Kidney (tissue), 14 donors: ENCODE measurements around the gene PJVK. TPM values are rescaled to one million over a fixed set of nuclear protein-coding genes. Genes with fewer than 3 reads are reported as not detected.
"Not testable (repeated sequence)": the region's sequence is repeated elsewhere in the genome, so short reads cannot be mapped to it uniquely, and the experiment has no call there.

Experiments used
- DNase-seq, 5 donors: peaks; one replicate each; pipeline ENCODE4 v3.0.0-alpha.2; 2013 to 2020
- FAIRE-seq: peaks from 2 replicates; lab custom pipeline; 2012; peaks lifted over from hg19 to GRCh38; lab: Jason Lieb, UNC
- H3K27ac ChIP-seq, 2 donors: one replicate each; pipeline ENCODE4 v1.7.0; 2013; ENCODE audit warnings: low read depth in 2 of 2, low read length in 2 of 2, inconsistent platforms in 1 of 2
- H3K27me3 ChIP-seq: one replicate; pipeline ENCODE4 v1.7.1; 2013; ENCODE audit warnings: low read length, inconsistent platforms; ENCODE audit not compliant: control insufficient read depth, insufficient read depth
- H3K36me3 ChIP-seq, 3 donors: one replicate each; pipeline versions ENCODE4 v1.7.0 to v1.7.1; 2013; ENCODE audit warnings: low read length in 3 of 3, control low read depth in 1 of 3, inconsistent platforms in 1 of 3; ENCODE audit not compliant: insufficient read depth in 3 of 3, control insufficient read depth in 2 of 3
- H3K4me1 ChIP-seq, 3 donors: one replicate each; pipeline versions ENCODE4 v1.7.0 to v1.7.1; 2013; ENCODE audit warnings: low read length in 3 of 3, inconsistent platforms in 1 of 3, low read depth in 1 of 3; ENCODE audit not compliant: control insufficient read depth in 2 of 3, insufficient read depth in 2 of 3
- H3K4me3 ChIP-seq, 3 donors: one replicate each; pipeline versions ENCODE4 v1.7.0 to v1.8.1; 2013; ENCODE audit warnings: low read length in 3 of 3, control low read depth in 1 of 3, inconsistent platforms in 1 of 3
- H3K9ac ChIP-seq, 3 donors: one replicate each; pipeline versions ENCODE4 v1.7.0 to v1.7.1; 2013; ENCODE audit warnings: low read length in 3 of 3, control low read depth in 1 of 3, inconsistent platforms in 1 of 3
- H3K9me3 ChIP-seq, 3 donors: one replicate each; pipeline versions ENCODE4 v1.7.0 to v1.7.1; 2013; ENCODE audit warnings: low read length in 3 of 3, control low read depth in 1 of 3, inconsistent platforms in 1 of 3; ENCODE audit not compliant: control insufficient read depth in 2 of 3, insufficient read depth in 1 of 3
- intact Hi-C: fragments of 100-400 bp; cut with DNase I; formaldehyde crosslinking; loops from one replicate; pipeline ENCODE4 v1.11.1; 2022
- polyA plus RNA-seq: library from polyadenylated mRNA; stranded (reverse); fragments of 350-450 nt; fragmentation: Illumina TruSeq; extraction: RNeasy Lipid Tissue Mini Kit (QIAGEN cat#74804); gene quantifications from one replicate; pipeline ENCODE4 v1.2.3, GENCODE V29; 2014; ENCODE audit warnings: low read depth, low replicate concordance; ENCODE audit not compliant: insufficient read depth
- total RNA-seq: library from RNA; stranded (reverse); fragmentation: NEBNext Ultra II Directional; extraction: Animal tissue kit (Norgen Biotek cat#: 25700); gene quantifications from one replicate; pipeline ENCODE4 v1.2.1, GENCODE V29; 2021
- TF ChIP-seq, protein P1 (sequence below): IDR thresholded peaks from 3 replicates; pipeline ENCODE4 v1.5.1; 2012; ENCODE audit warnings: mild to moderate bottlenecking, moderate library complexity, borderline replicate concordance; ENCODE audit not compliant: insufficient read depth; ENCODE audit errors: extremely low read depth
- donor health status: control.
- donor health status: control.
- donor health status: control.
- donor health status: control.
- donor health status: control.
- donor health status: DM: yes; HTN: yes; CAD: no.
- donor health status: Normal renal cell carcinoma (clear cell type).

Gene PJVK
- total and polyA plus RNA-seq, 2 donors from 2014 or later = 4.3 to 6.2 TPM

DNA sequence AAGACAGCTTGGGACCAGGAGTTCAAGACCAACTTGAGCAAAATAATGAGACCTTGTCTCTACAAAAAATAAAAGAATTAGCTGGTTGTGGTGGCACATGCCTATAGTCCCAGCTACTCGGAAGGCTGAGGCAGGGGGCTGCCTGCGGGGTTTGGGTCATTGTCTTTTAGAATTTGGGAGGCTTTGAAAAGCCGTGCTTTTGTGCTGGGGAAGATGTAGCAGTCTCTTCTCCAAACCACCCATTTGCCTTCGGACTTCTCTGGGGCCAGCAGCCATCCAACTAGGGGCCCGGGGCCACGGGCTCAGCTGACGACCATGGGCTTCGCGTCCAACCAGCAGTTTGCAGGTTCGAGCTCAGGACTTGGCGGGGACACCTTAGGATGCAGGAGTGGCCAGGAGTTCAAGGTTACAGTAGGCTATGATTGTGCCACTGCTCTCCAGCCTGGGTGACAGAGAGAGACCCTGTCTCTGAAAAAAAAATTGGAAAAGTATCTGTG is 6.3 kb downstream of the PJVK start:
- Histone ChIP-seq H3K9ac (no peak overlapping the region), H3K4me1 (peaks cover 0 to 3% (median 0%) of the 10 kb centered on the region in 3 donors), H3K27me3 (no peaks in the 10 kb centered on the region), H3K36me3 (no peaks in the 10 kb centered on the region), H3K27ac (no peak overlapping the region), H3K4me3 (no peak overlapping the region), H3K9me3 (no peaks in the 10 kb centered on the region)
- intact Hi-C loops = no loop called here
- FAIRE-seq (no peak), DNase-seq (no peak)
- TF ChIP-seq, protein P1, sequence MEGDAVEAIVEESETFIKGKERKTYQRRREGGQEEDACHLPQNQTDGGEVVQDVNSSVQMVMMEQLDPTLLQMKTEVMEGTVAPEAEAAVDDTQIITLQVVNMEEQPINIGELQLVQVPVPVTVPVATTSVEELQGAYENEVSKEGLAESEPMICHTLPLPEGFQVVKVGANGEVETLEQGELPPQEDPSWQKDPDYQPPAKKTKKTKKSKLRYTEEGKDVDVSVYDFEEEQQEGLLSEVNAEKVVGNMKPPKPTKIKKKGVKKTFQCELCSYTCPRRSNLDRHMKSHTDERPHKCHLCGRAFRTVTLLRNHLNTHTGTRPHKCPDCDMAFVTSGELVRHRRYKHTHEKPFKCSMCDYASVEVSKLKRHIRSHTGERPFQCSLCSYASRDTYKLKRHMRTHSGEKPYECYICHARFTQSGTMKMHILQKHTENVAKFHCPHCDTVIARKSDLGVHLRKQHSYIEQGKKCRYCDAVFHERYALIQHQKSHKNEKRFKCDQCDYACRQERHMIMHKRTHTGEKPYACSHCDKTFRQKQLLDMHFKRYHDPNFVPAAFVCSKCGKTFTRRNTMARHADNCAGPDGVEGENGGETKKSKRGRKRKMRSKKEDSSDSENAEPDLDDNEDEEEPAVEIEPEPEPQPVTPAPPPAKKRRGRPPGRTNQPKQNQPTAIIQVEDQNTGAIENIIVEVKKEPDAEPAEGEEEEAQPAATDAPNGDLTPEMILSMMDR = no peak

DNA sequence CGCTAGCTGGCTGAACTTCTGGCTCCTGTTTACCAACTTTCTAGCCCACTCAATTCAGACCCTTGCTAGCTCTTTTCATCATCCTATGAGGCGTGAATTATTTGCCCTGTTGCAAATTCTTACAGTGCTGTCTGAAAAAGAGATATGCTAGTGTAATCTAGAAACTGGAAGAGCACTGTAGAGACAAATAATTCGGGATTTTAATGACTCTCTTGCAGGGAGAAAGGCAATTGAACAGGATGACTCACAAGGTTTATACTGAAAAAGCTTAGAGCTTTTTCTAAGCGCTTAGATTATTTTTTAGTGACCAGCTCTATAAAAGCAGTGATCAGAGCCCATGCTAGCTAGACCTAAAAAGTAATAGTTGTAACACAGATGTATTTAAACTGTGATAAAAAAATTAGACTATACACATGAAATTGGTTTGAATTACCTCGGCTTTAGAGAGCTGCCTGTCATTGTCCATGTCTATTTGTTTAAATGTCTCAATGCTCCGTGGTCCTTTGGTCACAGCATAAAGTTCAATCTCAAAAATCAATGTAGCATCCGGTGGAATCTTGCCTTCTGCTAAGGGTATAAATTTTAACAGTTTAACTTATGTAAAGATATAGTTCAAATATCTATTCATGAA is 18.2 kb downstream of the PJVK start:
- Histone ChIP-seq H3K27me3 (no peaks in the 10 kb centered on the region), H3K27ac (no peak overlapping the region), H3K9ac (no peak overlapping the region), H3K4me3 (no peak overlapping the region), H3K36me3 (no peaks in the 10 kb centered on the region), H3K9me3 (no peaks in the 10 kb centered on the region), H3K4me1 (no peaks in the 10 kb centered on the region)
- FAIRE-seq (no peak), DNase-seq (no peak)
- intact Hi-C loops = no loop called here
- TF ChIP-seq, protein P1 = no peak

DNA sequence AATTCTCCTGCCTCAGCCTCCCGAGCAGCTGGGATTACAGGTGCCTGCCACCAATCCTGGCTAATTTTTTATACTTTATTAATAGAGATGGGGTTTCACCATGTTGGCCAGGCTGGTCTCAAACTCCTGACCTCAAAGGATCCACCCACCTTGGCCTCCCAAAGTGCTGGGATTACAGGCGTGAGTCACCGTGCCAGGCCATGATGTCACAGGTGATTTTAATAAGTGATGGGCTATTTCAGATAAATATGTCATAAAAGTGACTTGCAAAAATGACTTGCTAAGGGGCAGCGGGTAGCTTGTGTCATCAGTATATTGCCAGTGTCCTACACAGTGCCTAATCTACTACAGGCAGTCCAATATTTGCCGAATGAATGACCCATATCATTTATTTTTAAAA is 20.1 kb downstream of the PJVK start:
- H3K4me3 ChIP-seq, H3K27me3 ChIP-seq, H3K9ac ChIP-seq, intact Hi-C loops, H3K4me1 ChIP-seq, H3K36me3 ChIP-seq, H3K9me3 ChIP-seq, FAIRE-seq, DNase-seq, H3K27ac ChIP-seq: not testable (repeated sequence)

DNA sequence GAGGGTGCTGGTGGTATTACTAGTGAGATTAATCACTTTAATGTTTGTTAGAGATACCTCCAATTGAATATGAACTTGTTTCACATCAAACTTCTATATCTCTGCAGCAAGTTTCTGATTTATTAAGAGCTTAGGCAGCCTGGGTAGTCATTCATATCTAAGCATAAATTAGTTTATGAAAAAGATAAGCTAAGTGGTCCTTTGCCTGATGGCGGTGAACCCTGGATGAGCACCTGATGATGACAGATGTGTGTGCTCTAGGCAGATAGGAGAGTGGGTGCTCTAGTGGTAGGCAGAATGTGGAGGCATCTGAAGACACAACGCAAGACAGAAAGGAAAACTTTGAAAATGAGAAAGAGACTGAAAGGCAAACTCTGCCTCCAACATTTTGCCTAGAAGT is 22.2 kb downstream of the PJVK start:
- TF ChIP-seq, protein P1 = no peak
- intact Hi-C loops = no loop called here
- no peak for FAIRE-seq
- H3K9ac ChIP-seq = no peak overlapping the region
- H3K4me3 ChIP-seq = no peak overlapping the region
- no peaks in the 10 kb centered on the region for H3K36me3 ChIP-seq
- H3K4me1 ChIP-seq = peaks cover 0 to 3% (median 0%) of the 10 kb centered on the region in 3 donors
- no peak for DNase-seq
- H3K9me3 ChIP-seq = no peaks in the 10 kb centered on the region
- no peak overlapping the region for H3K27ac ChIP-seq
- H3K27me3 ChIP-seq = no peaks in the 10 kb centered on the region
